ENCODE results near the gene WDR19. TPM values are rescaled to one million over a fixed set of nuclear protein-coding genes. Genes with fewer than 3 reads are reported as not detected.
"Not testable (repeated sequence)": the region's sequence is repeated elsewhere in the genome, so short reads cannot be mapped to it uniquely, and the experiment has no call there.

WDR19 gene
- total RNA-seq, 1 donor: 32.0 TPM

GRCh38 chr4:39286263-39286662, 103.9 kb downstream of the WDR19 start:
- no peak for DNase-seq (ENCODE audit: low read depth)
- TF ChIP-seq, protein P1, sequence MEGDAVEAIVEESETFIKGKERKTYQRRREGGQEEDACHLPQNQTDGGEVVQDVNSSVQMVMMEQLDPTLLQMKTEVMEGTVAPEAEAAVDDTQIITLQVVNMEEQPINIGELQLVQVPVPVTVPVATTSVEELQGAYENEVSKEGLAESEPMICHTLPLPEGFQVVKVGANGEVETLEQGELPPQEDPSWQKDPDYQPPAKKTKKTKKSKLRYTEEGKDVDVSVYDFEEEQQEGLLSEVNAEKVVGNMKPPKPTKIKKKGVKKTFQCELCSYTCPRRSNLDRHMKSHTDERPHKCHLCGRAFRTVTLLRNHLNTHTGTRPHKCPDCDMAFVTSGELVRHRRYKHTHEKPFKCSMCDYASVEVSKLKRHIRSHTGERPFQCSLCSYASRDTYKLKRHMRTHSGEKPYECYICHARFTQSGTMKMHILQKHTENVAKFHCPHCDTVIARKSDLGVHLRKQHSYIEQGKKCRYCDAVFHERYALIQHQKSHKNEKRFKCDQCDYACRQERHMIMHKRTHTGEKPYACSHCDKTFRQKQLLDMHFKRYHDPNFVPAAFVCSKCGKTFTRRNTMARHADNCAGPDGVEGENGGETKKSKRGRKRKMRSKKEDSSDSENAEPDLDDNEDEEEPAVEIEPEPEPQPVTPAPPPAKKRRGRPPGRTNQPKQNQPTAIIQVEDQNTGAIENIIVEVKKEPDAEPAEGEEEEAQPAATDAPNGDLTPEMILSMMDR (IDR thresholded peaks at IDR 0.05; ENCODE audit: insufficient read depth, low read depth, low read length): no peak
- no peak overlapping the region for H3K4me3 ChIP-seq (ENCODE audit: low read depth, low read length)

- H3K4me3 ChIP-seq (ENCODE audit: low read depth, low read length): no peak overlapping the region
- TF ChIP-seq, protein P1 (IDR thresholded peaks at IDR 0.05; ENCODE audit: insufficient read depth, low read depth, low read length): no peak
- DNase-seq (ENCODE audit: low read depth): no peak
These were observed 104.9 kb downstream of the WDR19 start for GRCh38 chr4:39287223-39287622.

DNA sequence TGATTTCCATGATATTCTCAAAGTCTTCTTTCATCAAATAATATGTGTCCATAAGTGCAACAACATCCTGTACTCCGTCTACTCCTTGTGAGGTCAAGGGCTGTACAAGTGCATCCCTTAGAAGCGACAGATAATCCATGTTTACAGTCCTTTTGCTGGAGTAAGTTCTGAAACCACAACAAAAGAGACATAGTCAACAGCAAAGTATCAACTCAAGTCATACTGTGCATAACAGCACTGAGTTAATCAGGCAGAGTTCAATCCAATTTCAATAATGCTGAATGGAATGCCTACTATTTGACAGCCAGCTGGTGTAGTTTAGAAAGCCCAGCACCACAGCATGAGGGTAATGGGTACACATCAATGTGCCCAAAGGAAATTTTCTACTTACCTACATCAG, 109.4 kb downstream of the WDR19 start:
- DNase-seq (ENCODE audit: low read depth): no peak
- TF ChIP-seq, protein P1 (IDR thresholded peaks at IDR 0.05; ENCODE audit: insufficient read depth, low read depth, low read length): no peak

DNA sequence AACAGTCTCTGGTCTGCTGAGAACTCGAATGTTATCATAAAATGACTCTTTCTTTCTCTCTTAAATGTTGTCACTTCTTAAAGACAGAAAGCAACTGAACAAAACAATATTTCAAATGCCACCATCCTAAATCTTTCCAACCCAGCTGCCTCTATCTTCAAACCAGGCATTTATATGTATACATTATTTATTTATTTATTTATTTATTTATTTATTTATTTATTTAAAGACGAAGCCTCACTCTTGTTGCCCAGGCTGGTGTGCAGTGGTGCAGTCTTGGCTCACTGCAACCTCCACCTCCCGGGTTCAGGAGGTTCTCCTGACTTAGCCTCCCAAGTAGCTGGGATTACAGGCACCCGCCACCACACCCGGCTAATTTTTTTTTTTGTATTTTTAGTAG, 110.1 kb downstream of the WDR19 start:
- not testable (repeated sequence) for H3K4me3 ChIP-seq (ENCODE audit: low read depth, low read length); DNase-seq (ENCODE audit: low read depth)

More for the DNA sequence above, 109.4 kb downstream of the WDR19 start:
- no peak overlapping the region for H3K4me3 ChIP-seq (ENCODE audit: low read depth, low read length)

DNA sequence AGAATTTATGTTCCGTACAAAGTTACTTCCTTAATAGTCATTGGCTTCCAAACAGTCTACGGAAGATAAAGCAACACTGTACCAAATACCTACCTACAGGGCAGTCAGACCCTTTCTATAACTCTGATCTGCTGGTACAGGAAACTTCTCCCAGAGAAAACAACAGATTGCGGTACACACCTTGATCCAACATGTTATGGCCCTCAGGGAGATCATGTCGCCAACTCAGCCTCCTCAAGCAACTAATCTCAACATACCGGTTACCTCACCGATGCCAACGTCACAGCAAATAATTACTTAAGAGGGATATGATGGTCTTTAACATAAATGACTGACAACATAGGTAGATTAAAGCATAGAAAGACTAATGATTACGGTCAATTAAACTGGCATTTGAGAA, 113.5 kb downstream of the WDR19 start:
- H3K4me3 ChIP-seq (ENCODE audit: low read depth, low read length): no peak overlapping the region
- TF ChIP-seq, protein P1 (IDR thresholded peaks at IDR 0.05; ENCODE audit: insufficient read depth, low read depth, low read length): no peak
- DNase-seq (ENCODE audit: low read depth): no peak

DNA sequence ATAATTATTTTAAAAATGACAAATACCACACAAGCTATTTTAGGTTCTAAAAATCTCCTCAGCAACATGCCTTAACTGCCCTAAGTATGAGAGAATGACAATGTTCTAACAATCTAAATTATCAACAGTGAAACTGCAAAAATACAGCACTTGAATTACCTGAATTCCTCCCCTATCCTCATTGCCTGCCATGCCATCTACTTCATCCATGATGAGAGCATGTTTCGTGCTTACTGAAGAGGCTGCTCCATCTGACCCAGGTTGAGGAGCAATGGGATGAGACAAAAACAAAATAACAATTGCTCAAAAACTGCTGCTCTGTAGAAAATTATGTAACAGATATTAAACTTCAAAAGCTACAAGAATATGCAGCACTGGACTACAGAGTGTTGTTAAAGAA, 120.6 kb downstream of the WDR19 start:
- DNase-seq (ENCODE audit: low read depth): no peak
- TF ChIP-seq, protein P1 (IDR thresholded peaks at IDR 0.05; ENCODE audit: insufficient read depth, low read depth, low read length): no peak
- no peak overlapping the region for H3K4me3 ChIP-seq (ENCODE audit: low read depth, low read length)

GRCh38 chr4:39303871-39304270, 121.5 kb downstream of the WDR19 start:
- TF ChIP-seq, protein P1 (IDR thresholded peaks at IDR 0.05; ENCODE audit: insufficient read depth, low read depth, low read length): no peak
- DNase-seq (ENCODE audit: low read depth): no peak
- no peak overlapping the region for H3K4me3 ChIP-seq (ENCODE audit: low read depth, low read length)

Data from fibroblast of villous mesenchyme (primary cell).